GM19240 (cell line): ENCODE data around the gene DAGLA.
A peak's percentile ranks its signal among the peaks of the same experiment; 100 is the strongest.

Experiments used
- DNase-seq: peaks from one replicate; pipeline ENCODE4 v3.0.0; 2011; ENCODE audit warnings: low spot score; ENCODE audit not compliant: insufficient read length

The DAGLA gene

DNA sequence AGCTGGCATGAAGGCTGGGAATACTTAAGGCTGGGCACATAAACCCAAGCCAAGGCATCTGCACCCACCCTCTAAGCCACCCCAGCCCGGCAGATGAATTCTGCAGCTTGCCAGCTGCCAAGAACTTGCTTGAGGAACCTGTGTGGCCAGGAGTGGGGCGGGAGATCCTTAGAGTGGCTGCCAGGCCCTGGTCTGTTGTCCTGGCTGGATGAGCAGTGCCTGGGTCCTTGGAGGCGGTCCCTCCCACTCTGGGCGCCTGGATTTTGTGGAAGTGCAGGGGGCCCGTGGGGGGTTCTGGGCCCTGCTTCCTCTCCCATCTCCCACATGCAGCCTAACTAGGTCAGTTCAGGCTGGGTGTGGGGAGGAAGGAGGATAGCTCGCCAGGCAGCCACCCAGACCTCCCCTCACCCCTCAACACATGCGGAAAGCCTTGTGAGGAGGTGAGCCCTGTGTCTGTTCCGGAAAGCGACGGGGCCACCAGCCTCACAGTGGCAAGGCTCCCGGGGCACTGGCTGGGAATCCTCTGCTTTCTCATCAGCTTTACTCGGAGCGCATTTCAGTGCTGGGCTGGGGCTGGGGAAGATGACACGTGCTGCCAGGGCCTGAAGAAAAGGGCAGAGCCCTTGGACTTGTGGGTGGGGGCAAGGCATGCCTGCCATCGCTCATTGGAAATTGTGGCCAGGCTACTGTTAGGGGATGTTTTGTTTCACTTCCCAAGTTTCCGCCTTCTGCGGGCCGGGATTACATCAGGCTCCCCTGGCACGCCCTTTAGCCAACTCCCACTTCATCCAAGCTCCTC lies 8.4 kb downstream of the DAGLA start:
- DNase-seq = no peak

DNA sequence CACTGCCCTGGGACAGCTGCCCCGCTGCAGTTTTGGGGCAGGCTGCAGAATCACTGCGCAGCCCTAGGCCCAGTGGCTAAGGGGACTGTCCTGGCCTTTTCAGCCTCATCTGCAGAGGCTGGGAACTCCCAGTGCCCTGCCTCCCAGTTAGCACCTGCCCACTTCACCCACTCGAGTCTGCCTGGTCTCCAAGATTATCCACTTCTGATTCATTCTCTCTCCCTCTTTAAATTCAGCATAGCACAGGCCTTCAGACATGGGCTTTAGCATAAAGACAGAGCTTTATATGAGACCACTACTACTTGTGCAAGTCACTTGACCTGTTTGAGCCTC lies 8.9 kb downstream of the DAGLA start:
- no peak for DNase-seq

DNA sequence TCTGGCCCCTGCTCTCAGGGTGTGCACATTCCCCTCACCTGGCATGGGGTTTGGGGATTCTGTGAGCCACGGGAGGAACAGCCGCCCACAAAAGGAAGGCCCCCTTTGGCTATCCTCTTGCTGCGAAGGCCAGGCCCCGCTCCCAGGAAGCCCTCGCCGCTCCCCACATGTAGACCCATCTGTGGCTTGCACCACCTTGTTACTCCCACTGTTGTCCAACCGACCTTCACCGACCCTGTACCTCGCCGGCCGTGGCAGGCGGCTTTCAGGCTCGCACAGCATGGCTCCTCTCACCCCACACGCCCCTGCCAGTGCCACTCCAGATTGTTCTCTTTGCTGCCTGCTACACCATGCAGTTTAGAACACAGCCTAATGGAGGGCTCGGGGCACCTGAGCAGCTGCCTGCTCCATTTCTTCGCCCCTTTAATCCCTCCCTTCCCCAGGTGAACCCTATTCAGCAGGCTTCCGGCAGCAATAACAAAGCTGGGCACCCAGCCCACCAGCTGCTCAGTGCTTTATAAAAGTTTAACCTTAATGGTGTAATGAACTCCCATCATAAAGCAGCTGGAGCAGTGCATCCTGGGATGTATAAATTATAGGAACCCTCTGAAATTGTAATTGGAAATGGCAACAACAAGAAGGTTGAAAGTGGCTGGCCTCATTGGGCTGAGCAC lies 10.7 kb downstream of the DAGLA start:
- DNase-seq = no peak

DNA sequence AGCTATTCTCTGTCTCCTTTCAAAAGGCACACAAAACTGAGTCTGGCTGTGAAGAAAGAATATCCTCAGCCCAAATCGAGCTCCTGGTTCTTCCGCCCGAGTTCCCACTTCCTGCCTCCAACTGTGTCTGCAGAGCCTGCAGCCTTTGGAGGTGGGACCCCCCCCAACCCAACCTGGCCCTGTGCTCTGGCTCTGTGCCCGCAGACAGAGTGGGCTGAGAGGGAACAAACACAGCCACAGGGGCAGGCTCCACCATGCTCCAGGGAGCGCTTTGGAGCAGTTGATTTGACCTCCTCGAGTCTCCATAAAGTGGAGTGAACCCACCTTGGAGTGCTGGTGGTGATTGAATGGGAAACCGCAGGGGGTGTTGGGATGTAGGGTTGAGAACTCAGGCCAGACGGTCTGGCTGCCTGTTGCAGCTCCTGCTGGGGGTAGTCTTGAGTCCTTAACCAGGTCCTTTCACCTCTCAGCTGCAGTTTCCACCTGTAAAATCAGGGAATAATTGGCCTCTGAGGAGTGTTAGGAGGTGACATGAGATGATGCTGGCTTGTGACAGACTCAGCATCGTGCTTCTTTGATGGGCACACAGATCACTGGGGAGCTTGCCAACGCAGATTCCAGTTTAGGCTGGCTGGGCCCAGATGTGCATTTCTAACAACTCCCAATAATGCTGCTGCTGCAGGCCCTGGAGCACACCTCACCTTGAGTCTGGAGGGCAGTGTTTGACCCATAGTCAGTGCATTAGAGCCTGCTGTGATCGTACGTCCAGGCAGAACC lies 11.4 kb downstream of the DAGLA start:
- DNase-seq = no peak

DNA sequence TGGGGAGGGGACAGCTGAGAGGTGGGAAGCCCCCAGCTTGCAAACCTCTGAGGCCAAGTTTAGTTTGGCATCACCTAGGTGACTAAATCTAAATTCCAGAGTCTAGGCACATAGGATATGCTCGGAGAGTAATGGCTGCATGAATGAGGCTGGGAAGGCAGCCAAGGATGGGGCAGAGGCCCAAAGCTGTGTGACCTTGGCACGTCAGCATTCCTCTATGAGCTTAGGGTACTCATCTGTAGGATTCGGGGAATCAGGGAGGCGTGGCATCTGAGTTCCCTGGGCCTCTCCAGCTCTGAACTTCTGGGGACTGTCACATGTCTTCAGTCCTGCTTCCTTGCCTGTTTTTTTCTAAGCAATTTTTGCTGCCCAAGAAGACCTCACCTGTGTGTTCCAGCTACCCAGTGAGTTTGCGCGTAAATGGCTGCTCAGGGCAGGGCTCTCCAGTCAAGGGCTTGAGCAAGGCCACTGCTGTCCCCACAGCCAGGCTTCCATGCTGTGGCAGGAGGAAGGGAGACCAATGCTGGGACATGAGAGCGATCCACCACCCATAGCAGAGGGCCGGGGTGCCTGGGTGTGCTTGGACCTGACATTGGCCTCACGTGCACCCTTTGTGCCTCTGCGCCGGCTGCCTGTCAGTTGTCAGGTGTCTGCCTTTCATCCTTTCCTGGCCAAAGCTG lies 13.9 kb downstream of the DAGLA start:
- no peak for DNase-seq

DNA sequence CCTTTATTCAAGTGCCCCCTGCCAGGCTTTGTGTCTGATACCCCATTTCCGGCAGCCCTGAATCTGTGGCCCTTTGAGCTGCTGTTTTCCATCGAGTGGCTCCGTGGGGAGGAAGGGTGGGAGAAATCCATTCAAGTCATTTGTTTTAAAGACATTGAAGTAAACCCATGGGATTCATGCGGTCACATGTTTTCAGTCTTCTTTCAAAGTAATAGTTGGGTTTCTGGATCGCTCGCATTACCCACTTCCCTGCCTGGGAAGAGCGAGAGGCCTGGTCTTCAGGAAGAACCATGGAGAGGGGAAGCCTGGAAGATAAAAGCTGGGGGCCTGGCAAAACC lies 14.4 kb downstream of the DAGLA start:
- no peak for DNase-seq

DNA sequence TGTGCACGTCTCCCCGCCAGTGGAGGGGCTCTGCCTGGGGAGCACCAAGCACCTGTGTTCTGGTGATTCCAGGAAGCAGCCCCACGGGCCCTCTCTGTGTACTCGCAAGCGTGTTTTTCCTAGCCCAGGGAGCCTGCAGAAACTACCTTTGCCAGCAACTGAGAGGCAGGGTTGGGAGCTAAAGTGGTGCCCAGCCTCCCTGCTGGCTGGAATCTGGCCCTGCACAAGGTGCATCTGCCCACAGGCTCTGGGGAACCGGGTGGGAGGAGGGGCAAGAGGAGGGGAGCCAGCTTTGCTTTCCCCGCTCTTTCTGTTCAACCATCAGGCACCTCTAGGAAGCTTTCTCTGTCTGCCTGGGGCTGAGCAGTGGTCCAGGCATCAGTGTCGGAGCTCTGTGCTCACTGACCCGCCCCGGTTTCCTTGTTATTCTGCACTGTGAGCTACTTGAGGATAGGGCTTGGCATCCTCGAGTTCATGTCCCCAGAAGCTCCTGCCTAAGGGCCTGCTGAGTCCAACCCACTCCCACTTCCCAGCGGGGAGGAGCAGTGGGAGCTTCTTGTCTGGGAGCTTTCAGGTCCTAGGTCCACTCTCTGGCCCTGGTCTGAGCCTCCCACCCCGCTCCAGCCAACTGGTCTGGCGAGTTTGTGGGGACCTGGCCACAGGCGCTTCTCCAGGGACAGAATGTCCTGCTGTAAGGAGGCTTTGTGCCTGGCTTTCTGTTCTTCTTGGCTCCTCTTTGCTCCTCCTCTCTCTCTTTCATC lies 14.9 kb downstream of the DAGLA start:
- DNase-seq = no peak

DNA sequence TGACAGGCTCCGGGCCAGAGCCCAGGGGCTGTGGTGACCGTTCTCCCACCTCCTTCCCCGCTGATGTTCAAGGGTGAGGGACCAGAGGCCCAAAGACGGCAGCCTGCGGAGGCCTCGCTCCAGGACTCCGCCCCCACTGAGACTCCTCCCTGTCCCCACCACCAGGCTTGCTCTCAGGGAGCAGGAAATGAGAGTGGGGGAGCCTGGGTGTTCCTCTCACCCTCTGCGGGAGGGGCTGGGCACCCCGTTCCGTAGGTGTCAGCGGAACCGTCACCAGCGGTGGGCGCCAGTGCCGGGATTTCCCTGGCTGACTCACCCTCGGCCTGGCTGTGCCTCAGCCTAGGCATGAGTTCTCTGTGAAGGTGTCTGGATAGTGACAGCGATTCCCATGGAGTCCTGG lies 15.7 kb downstream of the DAGLA start:
- peak; percentile 26 for DNase-seq

DNA sequence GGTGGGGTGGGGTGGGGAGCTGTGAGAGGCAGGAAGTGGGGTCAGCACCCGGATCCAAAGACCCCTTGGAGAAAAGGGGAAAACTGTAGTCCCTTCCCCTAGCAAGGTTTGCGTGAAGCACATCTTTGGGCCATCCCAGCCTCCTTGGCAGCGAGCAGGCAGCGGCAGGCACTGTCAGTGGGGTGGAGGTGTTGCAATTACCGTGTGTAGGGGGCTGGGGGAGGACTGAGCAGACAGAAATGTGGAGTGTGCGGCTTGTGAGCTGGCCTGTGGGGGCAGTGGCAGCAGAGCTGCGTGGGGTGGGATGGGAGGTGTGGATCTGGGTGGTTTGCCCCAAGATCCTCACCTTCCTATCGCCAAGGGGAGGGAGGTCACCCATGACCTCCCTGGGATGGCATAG lies 16.4 kb downstream of the DAGLA start:
- no peak for DNase-seq

DNA sequence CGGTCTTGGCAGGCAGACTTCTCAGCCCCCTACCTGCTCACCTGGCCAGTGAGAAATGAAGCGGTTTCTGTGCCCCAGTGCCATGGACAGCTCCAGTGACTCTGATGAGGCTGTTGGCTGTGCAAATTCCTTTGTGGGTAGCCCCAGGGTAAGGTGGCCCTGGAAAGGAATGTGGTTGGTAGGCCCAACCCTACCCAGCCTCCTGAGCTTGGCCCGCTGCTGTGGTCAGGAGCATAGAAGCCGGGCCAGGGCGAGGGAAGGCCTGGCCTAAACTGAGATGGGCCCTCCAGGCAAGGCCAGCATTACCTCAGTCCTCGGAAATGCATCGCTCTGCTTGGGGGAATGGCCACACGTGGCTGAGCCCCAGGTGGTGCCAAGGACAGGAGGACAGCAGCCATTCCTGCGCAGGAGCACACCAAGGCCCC lies 16.9 kb downstream of the DAGLA start:
- DNase-seq = no peak

DNA sequence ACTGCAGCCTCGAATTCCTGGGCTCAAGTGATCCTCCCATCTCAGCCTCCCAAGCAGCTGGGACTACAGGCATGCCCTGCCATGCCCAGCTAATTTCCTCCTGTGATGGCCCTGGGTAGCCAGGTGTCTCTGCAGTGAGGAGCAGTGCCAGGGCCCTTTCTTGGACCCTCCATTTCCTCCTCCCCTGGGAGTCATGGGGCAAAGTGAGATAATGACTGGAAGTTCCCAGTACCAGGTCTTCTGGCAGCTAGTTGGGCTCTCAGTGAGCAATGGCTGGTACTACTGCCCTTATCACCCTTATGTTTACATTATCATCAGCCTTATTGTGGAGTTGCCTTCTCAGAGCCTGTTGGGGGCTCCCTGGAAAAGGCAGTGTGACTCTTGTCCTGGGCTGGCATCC lies 17.6 kb downstream of the DAGLA start:
- DNase-seq = no peak

DNA sequence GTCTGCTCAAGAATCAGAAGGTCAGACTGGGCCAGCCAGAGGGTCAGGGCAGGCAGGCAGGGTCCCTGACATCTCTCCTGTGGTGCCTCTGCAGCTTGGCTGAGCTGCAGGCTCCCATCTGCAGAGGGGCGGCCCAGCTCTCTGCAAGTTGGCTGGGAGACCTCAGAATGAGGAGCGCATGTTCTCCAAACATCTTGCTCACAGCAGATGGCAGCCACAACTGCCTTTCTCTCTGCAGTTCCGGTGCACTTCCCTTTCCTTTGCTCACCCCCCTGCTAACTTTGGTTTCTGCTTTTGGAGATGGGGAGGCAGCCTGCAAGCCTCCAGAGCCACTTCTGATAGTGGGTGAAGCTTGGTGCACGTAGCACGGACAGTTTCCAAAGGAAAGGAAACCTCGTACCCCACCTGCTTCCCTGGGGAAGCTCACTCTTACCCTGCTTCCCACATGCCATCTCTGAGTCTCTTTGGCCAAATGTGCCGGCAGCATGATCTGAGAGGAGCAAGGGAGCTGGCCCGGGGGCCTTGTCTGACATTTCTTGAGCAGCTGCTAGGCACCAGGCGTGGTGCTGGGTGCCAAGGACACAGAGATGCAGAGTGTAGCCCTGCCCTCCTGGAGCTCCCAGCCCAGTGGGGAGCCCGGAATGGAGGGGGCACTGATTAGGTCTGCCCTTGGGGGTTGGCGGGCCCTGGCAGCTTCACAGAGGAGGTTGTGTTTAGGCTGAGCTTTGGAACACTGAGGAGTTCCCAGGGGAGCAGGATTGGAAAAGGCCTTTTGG lies 18.2 kb downstream of the DAGLA start:
- DNase-seq = no peak

DNA sequence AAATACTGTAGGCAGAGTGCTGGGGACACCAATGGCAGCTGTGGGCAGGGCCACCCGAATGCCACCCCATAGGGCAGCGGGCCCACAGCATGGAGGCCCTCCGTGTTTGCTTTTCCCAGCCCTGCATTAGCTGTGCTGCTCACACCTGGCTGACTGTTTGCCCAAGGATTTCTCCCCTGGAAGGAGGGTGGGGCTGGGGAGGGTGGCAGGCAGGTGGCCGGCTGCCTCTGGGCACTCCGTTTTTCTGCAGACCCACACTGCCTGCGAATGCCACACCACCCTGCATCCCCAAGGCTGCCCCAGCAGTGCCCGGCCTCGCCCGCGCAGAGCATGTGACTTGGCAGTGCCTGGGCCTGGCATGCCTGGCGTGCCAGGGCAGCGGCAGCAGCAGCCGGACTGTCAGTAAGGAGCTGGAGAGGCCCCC lies 19.6 kb downstream of the DAGLA start:
- no peak for DNase-seq

DNA sequence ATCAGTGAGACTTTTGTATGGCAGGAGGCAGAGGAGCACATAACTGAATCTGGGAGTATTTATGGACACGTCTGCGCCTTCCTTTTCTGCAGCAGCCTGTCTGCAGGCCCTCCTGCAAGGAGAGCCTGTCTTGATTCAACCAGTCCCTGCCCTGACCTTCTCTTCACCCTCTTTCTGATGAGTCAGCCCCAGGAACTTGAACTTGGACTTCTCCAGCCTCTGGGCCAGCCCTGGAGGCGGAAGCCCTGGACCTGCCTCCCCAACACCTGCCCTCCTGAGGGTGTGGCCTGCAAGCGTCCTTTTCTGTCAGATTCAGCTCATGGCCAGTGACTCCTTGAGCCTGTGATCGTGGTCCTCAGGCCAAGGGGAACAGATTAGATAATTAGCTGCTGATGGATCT lies 20.0 kb downstream of the DAGLA start:
- no peak for DNase-seq

DNA sequence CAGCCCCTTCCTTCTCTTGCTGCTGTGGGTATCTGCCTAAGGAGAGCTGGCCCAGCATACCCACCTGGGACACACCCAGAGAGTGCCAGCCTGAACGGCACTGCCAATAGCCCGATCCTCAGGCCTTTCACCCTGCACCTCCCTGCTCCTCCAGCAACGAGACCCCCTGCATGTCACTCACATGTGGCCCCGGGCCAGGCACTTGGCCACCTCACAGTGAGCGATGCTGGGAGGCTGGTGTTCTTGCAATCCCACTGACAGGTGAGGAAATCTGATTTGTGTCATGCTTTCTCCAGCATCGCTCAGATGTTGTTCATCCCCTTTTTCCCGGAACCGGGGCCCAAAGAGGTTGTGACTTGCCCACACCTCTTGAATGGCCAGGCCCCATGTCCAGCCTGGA lies 20.5 kb downstream of the DAGLA start:
- no peak for DNase-seq

DNA sequence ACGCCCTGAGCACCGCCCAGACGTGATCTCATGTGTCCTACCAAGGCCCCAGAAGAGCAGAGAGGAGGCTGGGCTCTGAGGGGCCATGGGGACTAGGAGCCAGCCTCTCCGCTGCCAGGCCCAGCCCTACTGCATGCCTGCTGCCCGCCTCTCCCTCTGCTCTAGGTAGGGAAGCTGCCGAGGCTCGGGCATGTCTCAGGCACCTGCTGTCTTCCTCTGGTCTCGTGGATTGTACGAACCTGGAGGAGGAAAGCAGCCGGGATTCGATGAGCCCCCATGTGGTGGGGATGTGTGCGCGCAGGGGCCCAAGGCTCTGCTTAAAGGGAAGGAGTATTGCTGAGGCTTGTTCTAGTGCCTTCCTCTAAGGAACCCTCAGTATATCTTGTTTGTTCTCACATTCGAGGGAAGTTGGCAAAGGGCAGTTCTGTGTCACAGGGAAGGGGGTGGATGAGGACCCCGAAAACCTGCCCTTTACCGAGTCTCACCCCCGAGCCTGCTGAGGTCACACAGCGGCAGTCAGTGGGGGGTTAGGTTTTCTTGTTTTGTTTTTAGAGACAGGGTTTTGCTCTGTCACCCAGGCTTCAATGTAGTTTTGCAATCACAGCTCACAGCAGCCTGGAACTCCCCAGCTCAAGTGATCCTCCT lies 21.2 kb downstream of the DAGLA start:
- DNase-seq = no peak

DNA sequence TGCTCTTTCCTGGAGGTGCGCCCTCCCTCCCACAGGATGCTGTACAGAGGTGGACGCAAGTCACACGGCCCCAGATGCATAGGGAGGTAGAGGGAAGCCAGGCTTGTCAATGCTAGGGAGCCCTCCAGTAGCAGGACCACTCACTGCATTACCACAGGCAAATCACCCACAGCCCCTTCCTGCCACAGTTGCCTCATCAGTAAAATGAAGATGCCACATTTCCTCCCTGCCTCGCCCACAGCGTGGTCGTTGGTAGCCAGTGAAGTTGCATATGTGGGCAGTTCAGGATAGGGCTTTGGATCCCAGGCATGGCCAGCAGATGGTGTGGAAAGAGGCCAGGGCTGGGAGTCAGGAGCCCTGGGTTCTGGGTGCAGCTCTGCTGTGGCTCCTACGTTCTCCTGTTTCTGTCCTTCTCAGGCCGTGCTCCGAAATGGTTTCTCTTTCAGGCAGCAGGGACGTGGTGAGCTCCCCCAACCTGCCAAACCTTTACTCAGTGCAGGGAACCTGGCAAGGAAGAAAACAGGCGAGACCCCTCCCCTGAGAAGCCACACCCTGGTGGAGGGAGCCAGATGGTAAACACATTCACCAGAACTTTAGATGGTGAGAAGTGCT lies 22.6 kb downstream of the DAGLA start:
- no peak for DNase-seq

DNA sequence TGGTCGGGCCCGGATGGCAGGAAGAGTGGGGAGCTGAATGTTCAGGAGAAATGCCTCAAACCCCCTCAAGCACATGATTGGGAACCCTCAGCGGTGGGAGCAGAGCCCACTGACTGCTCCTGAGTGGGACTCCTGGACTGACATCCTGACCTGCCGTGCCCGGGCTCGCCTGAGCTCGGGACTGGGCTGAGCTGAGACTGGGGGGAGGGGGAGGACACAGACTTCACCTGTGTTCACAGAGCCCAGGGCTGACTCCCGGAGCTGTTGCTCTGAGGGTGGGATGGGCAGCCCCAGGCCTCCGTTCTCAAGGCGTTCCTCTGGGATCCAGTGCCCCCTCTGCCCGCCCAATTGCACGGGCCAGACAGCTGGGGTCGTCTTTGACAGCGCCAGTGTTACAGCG lies 24.6 kb downstream of the DAGLA start:
- no peak for DNase-seq
